Right lobe of liver (tissue), 4 donors: ENCODE results near the gene ASB15.

ENCODE experiments used
- POLR2A ChIP-seq: fragments of 450-650 bp; IDR thresholded peaks from one replicate; pipeline ENCODE4 v1.6.1; 2017; ENCODE audit warnings: antibody characterized with exemption, mild to moderate bottlenecking
- TF ChIP-seq, protein P1 (sequence below), 4 donors: fragments of 200-600 bp in 3 of 4; fragments of 450-650 bp in 1 of 4; IDR thresholded peaks; one replicate each; pipeline versions ENCODE4 v1.5.1 to v1.8.0; 2016 to 2022; ENCODE audit warnings: antibody characterized with exemption in 4 of 4, mild to moderate bottlenecking in 2 of 4
- donor health status: DM: no; HTN: no; CAD: no.
- donor health status: DM: no; HTN: no; CAD: no.
- donor health status: DM: no; HTN: yes; CAD: no.

DNA sequence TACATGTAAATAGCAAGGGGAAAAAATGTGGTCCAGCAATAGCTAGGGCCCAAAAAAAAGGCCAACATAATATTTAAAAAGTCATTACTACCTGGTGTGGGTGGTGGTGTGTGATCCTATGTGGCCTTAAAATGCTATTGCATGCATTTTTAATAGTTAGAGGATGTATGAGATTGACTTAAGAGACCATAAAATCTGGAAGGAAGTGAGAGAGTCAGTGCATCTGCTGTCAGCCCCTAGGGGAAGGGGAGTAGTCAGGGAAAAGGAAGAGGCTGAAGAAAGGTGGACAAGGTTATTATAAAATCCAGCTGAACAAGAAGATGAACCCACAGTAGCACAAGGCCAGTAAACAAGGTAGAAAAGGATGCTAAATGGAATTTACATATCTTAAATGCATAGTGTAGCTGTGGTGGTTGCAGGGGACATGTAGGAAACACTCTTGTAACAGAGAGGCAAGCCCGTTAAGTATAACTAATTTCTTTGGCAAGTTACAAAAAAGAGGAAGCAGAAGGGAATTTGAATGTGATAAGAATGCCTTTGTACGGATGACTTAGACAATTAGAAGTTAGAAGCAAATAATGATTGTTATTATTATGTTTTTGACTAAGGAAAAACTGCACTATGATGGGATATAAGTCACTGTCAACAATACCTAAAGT lies 32.1 kb upstream of the ASB15 start:
- TF ChIP-seq, protein P1, sequence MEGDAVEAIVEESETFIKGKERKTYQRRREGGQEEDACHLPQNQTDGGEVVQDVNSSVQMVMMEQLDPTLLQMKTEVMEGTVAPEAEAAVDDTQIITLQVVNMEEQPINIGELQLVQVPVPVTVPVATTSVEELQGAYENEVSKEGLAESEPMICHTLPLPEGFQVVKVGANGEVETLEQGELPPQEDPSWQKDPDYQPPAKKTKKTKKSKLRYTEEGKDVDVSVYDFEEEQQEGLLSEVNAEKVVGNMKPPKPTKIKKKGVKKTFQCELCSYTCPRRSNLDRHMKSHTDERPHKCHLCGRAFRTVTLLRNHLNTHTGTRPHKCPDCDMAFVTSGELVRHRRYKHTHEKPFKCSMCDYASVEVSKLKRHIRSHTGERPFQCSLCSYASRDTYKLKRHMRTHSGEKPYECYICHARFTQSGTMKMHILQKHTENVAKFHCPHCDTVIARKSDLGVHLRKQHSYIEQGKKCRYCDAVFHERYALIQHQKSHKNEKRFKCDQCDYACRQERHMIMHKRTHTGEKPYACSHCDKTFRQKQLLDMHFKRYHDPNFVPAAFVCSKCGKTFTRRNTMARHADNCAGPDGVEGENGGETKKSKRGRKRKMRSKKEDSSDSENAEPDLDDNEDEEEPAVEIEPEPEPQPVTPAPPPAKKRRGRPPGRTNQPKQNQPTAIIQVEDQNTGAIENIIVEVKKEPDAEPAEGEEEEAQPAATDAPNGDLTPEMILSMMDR (IDR thresholded peaks at IDR 0.05): no peak
- no peak for TF ChIP-seq POLR2A
